ENCODE measurements around the gene BRAF.

GRCh38 chr7:140675726-140676125 lies 249.0 kb downstream of the BRAF start:
- TF ChIP-seq CTCF (IDR thresholded peaks at IDR 0.05; ENCODE audit: low read length) (no peak), EZH2 (IDR thresholded peaks at IDR 0.05; ENCODE audit: borderline replicate concordance, low read length) (no peak)

Data from OCI-LY1 (cell line).